SKM-1 (cell line): ENCODE data around the gene TDRD7.
"Not testable (repeated sequence)": the region's sequence is repeated elsewhere in the genome, so short reads cannot be mapped to it uniquely, and the experiment has no call there.

Experiments used
- DNase-seq: peaks from one replicate; lab custom pipeline; 2025; ENCODE audit not compliant: unreplicated experiment; lab: John Stamatoyannopoulos, UW

TDRD7 gene

GRCh38 chr9:97473717-97474116 lies 61.8 kb downstream of the TDRD7 start:
- DNase-seq: no peak

GRCh38 chr9:97474372-97474925 lies 62.6 kb downstream of the TDRD7 start:
- no peak for DNase-seq

- no peak for DNase-seq
Observed at GRCh38 chr9:97475059-97475458, 63.2 kb downstream of the TDRD7 start.

- no peak for DNase-seq
Observed at GRCh38 chr9:97478301-97478981, 66.5 kb downstream of the TDRD7 start.

GRCh38 chr9:97479496-97480159 lies 67.7 kb downstream of the TDRD7 start:
- DNase-seq: no peak

GRCh38 chr9:97480174-97480573 lies 68.3 kb downstream of the TDRD7 start:
- DNase-seq: no peak

GRCh38 chr9:97480749-97481148 lies 68.9 kb downstream of the TDRD7 start:
- no peak for DNase-seq

- no peak for DNase-seq
Observed at GRCh38 chr9:97484134-97484533, 72.2 kb downstream of the TDRD7 start.

GRCh38 chr9:97487107-97487506 lies 75.2 kb downstream of the TDRD7 start:
- no peak for DNase-seq

- no peak for DNase-seq
Observed at GRCh38 chr9:97487861-97488260, 76.0 kb downstream of the TDRD7 start.

- no peak for DNase-seq
Observed at GRCh38 chr9:97491216-97491999, 79.5 kb downstream of the TDRD7 start.

- DNase-seq: not testable (repeated sequence)
Observed at GRCh38 chr9:97497558-97498375, 85.9 kb downstream of the TDRD7 start.

GRCh38 chr9:97498846-97499245 lies 87.0 kb downstream of the TDRD7 start:
- not testable (repeated sequence) for DNase-seq

GRCh38 chr9:97500263-97500662 lies 88.4 kb downstream of the TDRD7 start:
- DNase-seq: no peak

- no peak for DNase-seq
Observed at GRCh38 chr9:97500765-97501176, 88.9 kb downstream of the TDRD7 start.

GRCh38 chr9:97501177-97501971 lies 89.5 kb downstream of the TDRD7 start, which contains the start of gene TMOD1:
Gene TMOD1 (plus strand): TSS chr9:97501666. CDS start chr9:97524189, 22,523 bp downstream.
- no peak for DNase-seq

GRCh38 chr9:97501972-97502221 lies 90.0 kb downstream of the TDRD7 start:
- DNase-seq: no peak

GRCh38 chr9:97502222-97502983 lies 90.5 kb downstream of the TDRD7 start:
- DNase-seq: no peak
